ENCODE results near the gene ABAT. TPM values are rescaled to one million over a fixed set of nuclear protein-coding genes. Genes with fewer than 3 reads are reported as not detected.

Gene ABAT
- total and polyA plus RNA-seq, 2 donors (not counting 1 experiment from before 2014, with no cell fraction given) = 6.2 to 14.3 TPM

- Histone ChIP-seq H3K9ac (ENCODE audit: low read length) (no peak overlapping the region), H3K79me2 (ENCODE audit: control insufficient read depth, insufficient read depth, low read length) (no peaks in the 10 kb centered on the region), H3K27ac (ENCODE audit: low read length in 2 of 2) (no peak overlapping the region), H3K4me2 (replicated peaks; ENCODE audit: low read depth, low read length, poor library complexity, severe bottlenecking) (no peak overlapping the region), H3K27me3 (replicated peaks in 1 of 4; ENCODE audit: control extremely low read depth in 1 of 4, control insufficient read depth in 3 of 4, insufficient read depth in 4 of 4, low read length in 3 of 4) (no peaks in the 10 kb centered on the region), H3K4me1 (ENCODE audit: control insufficient read depth in 2 of 2, insufficient read depth in 2 of 2, low read length in 2 of 2) (no peaks in the 10 kb centered on the region), H4K20me1 (ENCODE audit: control insufficient read depth, insufficient read depth, low read length, poor library complexity, severe bottlenecking) (no peaks in the 10 kb centered on the region), H2AFZ (ENCODE audit: insufficient read depth, low read depth, low read length, poor library complexity, severe bottlenecking) (no peak overlapping the region), H3K36me3 (replicated peaks in 1 of 2; ENCODE audit: control extremely low read depth in 1 of 2, control insufficient read depth in 1 of 2, extremely low read depth in 1 of 2, insufficient read depth in 2 of 2, low read length in 1 of 2) (peaks cover 0 to 14% of the 10 kb centered on the region in 2 experiments), H3K9me3 (ENCODE audit: control extremely low read depth in 1 of 3, control insufficient read depth in 2 of 3, insufficient read depth in 1 of 3, low read length in 2 of 3) (no peaks in the 10 kb centered on the region), H3K4me3 (ENCODE audit: control extremely low read depth in 1 of 5, extremely low read depth in 1 of 5, insufficient read depth in 1 of 5, low read depth in 2 of 5, low read length in 4 of 5) (no peak overlapping the region)
- no peak for DNase-seq
- TF ChIP-seq CTCF (IDR thresholded peaks at IDR 0.05) = no peak
- no peak for TF ChIP-seq EZH2 (IDR thresholded peaks at IDR 0.05; ENCODE audit: borderline replicate concordance, insufficient read depth, low read depth, low read length, poor library complexity, severe bottlenecking)
- no peaks in the 10 kb centered on the region for H3K4me1 Mint-ChIP-seq
- no peaks in the 10 kb centered on the region for H3K9me3 Mint-ChIP-seq (ENCODE audit: insufficient read depth)
- H3K27me3 Mint-ChIP-seq = no peaks in the 10 kb centered on the region
- no peak overlapping the region for H3K27ac Mint-ChIP-seq
- H3K4me3 Mint-ChIP-seq = no peak overlapping the region
- WGBS (ENCODE audit: insufficient coverage) = 92% methylated on average over 2 of the region's 3 CpGs
- intact Hi-C loops (cut with micrococcal nuclease) = no loop called here
- no peak for ATAC-seq (ENCODE audit: low read depth)
- CTCF ChIA-PET = no interaction called here
- POLR2A ChIA-PET = no interaction called here
These were observed 6.9 kb upstream of the ABAT start for GRCh38 chr16:8667492-8667891.

GRCh38 chr16:8668113-8668512, 6.3 kb upstream of the ABAT start:
- intact Hi-C loops (cut with micrococcal nuclease) = no loop called here
- WGBS (ENCODE audit: insufficient coverage) = 96% methylated on average over 4 of the region's 5 CpGs
- no peaks in the 10 kb centered on the region for H3K9me3 ChIP-seq (ENCODE audit: control extremely low read depth in 1 of 3, control insufficient read depth in 2 of 3, insufficient read depth in 1 of 3, low read length in 2 of 3)
- no peaks in the 10 kb centered on the region for H3K4me1 ChIP-seq (ENCODE audit: control insufficient read depth in 2 of 2, insufficient read depth in 2 of 2, low read length in 2 of 2)
- Mint-ChIP-seq H3K27ac (no peak overlapping the region), H3K9me3 (ENCODE audit: insufficient read depth) (no peaks in the 10 kb centered on the region), H3K4me1 (no peaks in the 10 kb centered on the region), H3K27me3 (no peaks in the 10 kb centered on the region), H3K4me3 (no peak overlapping the region)
- no peak for ATAC-seq (ENCODE audit: low read depth)
- H3K79me2 ChIP-seq (ENCODE audit: control insufficient read depth, insufficient read depth, low read length) = no peaks in the 10 kb centered on the region
- H2AFZ ChIP-seq (ENCODE audit: insufficient read depth, low read depth, low read length, poor library complexity, severe bottlenecking) = no peak overlapping the region
- no peak for DNase-seq
- TF ChIP-seq EZH2 (IDR thresholded peaks at IDR 0.05; ENCODE audit: borderline replicate concordance, insufficient read depth, low read depth, low read length, poor library complexity, severe bottlenecking) (no peak), CTCF (IDR thresholded peaks at IDR 0.05) (no peak)
- H3K4me3 ChIP-seq (ENCODE audit: control extremely low read depth in 1 of 5, extremely low read depth in 1 of 5, insufficient read depth in 1 of 5, low read depth in 2 of 5, low read length in 4 of 5) = no peak overlapping the region
- no peak overlapping the region for H3K4me2 ChIP-seq (replicated peaks; ENCODE audit: low read depth, low read length, poor library complexity, severe bottlenecking)
- CTCF ChIA-PET = no interaction called here
- H4K20me1 ChIP-seq (ENCODE audit: control insufficient read depth, insufficient read depth, low read length, poor library complexity, severe bottlenecking) = no peaks in the 10 kb centered on the region
- H3K36me3 ChIP-seq (replicated peaks in 1 of 2; ENCODE audit: control extremely low read depth in 1 of 2, control insufficient read depth in 1 of 2, extremely low read depth in 1 of 2, insufficient read depth in 2 of 2, low read length in 1 of 2) = peaks cover 0 to 14% of the 10 kb centered on the region in 2 experiments
- POLR2A ChIA-PET = no interaction called here
- H3K27me3 ChIP-seq (replicated peaks in 1 of 4; ENCODE audit: control extremely low read depth in 1 of 4, control insufficient read depth in 3 of 4, insufficient read depth in 4 of 4, low read length in 3 of 4) = no peaks in the 10 kb centered on the region
- no peak overlapping the region for H3K9ac ChIP-seq (ENCODE audit: low read length)
- H3K27ac ChIP-seq (ENCODE audit: low read length in 2 of 2) = no peak overlapping the region

Data from B cell (primary cell).